Stimulated activated memory B cell treated with anti-CD40 and anti-IgM and Interleukin-4, amounts not matched to agents 10 μg/mL and 1 μg/mL and 100 μg/mL, for 72 hours (primary cell): ENCODE measurements around the gene IPO13.
A peak's percentile ranks its signal among the peaks of the same experiment; 100 is the strongest.

ENCODE experiments used
- ATAC-seq: fragments of 150-1000 bp; cut with Tn5 transposase; 2 replicates; pipeline ENCODE4 v1.10.0; 2021
- H3K27ac Mint-ChIP-seq: one replicate; pipeline ENCODE4 v1.8.0; 2022; ENCODE audit warnings: mild to moderate bottlenecking, mixed read lengths
- H3K27me3 Mint-ChIP-seq: one replicate; pipeline ENCODE4 v1.8.0; 2022; ENCODE audit warnings: mixed read lengths
- H3K36me3 Mint-ChIP-seq: one replicate; pipeline ENCODE4 v1.8.0; 2022; ENCODE audit warnings: mixed read lengths
- H3K4me1 Mint-ChIP-seq: one replicate; pipeline ENCODE4 v1.8.0; 2022; ENCODE audit warnings: mixed read lengths
- H3K4me3 Mint-ChIP-seq: one replicate; pipeline ENCODE4 v1.8.0; 2022; ENCODE audit warnings: mild to moderate bottlenecking, moderate library complexity, mixed read lengths
- H3K9me3 Mint-ChIP-seq: one replicate; pipeline ENCODE4 v1.8.0; 2022; ENCODE audit warnings: mixed read lengths

Gene IPO13

DNA sequence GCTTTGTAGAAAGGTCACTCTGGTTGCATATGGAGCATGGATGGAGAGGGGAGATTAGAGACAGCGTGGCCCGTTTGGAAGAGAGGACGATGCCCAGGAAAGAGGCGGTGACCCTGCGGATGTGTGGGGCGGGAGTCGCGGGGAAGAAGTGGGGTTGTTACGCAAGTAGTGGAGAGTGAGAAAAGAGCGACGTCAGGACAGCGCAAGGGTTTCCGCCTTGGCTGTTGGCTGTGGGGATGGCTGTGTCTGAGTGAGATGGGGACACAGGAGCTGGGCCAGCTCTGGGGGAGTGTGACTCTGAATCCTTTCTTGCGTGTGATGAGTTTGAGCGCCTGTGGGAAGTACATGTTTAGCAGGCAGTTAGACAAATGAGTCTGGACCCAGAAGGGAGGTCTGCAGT lies 36.1 kb downstream of the IPO13 start:
- H3K9me3 Mint-ChIP-seq: no peaks in the 10 kb centered on the region
- peaks cover 30% of the 10 kb centered on the region for H3K36me3 Mint-ChIP-seq
- no peak for ATAC-seq
- peaks cover 23% of the 10 kb centered on the region for H3K4me1 Mint-ChIP-seq
- H3K4me3 Mint-ChIP-seq: no peak overlapping the region
- H3K27ac Mint-ChIP-seq: no peak overlapping the region
- no peaks in the 10 kb centered on the region for H3K27me3 Mint-ChIP-seq

GRCh38 chr1:43983253-43983899 lies 36.6 kb downstream of the IPO13 start:
- Mint-ChIP-seq H3K27ac (no peak overlapping the region), H3K27me3 (no peaks in the 10 kb centered on the region), H3K9me3 (no peaks in the 10 kb centered on the region), H3K4me1 (peaks cover 17% of the 10 kb centered on the region), H3K36me3 (peaks cover 26% of the 10 kb centered on the region), H3K4me3 (no peak overlapping the region)
- ATAC-seq: no peak

GRCh38 chr1:43984855-43985254 lies 38.1 kb downstream of the IPO13 start:
- Mint-ChIP-seq H3K4me3 (no peak overlapping the region), H3K4me1 (peaks cover 10% of the 10 kb centered on the region), H3K36me3 (peaks cover 26% of the 10 kb centered on the region), H3K9me3 (no peaks in the 10 kb centered on the region), H3K27me3 (no peaks in the 10 kb centered on the region), H3K27ac (no peak overlapping the region)
- no peak for ATAC-seq

- Mint-ChIP-seq H3K4me1 (peaks cover 3% of the 10 kb centered on the region), H3K36me3 (peaks cover 26% of the 10 kb centered on the region), H3K27me3 (no peaks in the 10 kb centered on the region), H3K9me3 (no peaks in the 10 kb centered on the region), H3K27ac (no peak overlapping the region), H3K4me3 (no peak overlapping the region)
- ATAC-seq: no peak
Measured at GRCh38 chr1:43985984-43986595, 39.3 kb downstream of the IPO13 start.

DNA sequence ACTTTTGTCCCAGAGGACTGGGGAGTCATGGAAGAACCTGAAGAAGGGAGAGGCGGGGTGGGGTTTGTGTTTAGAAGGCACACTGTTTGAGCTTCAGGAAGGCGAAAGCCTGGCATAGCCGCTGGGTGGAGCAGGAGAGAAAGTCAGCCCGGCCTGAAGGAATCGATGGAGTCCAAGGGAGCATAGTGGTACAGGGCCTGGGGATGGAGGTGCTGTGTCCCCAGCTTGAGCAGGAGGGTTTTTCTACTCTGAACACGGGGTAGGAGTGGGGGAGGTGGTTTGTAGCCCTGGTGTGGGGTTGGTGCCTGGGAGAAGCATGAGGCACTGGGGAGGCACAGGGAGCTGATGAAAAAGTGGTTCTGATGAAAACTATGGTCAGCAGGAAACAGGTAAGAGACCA lies 40.0 kb downstream of the IPO13 start:
- H3K9me3 Mint-ChIP-seq: no peaks in the 10 kb centered on the region
- ATAC-seq: no peak
- no peaks in the 10 kb centered on the region for H3K27me3 Mint-ChIP-seq
- no peak overlapping the region for H3K27ac Mint-ChIP-seq
- H3K4me3 Mint-ChIP-seq: no peak overlapping the region
- H3K4me1 Mint-ChIP-seq: peaks cover 10% of the 10 kb centered on the region
- H3K36me3 Mint-ChIP-seq: peaks cover 26% of the 10 kb centered on the region

GRCh38 chr1:43987159-43987902 lies 40.6 kb downstream of the IPO13 start:
- Mint-ChIP-seq H3K27ac (no peak overlapping the region), H3K9me3 (no peaks in the 10 kb centered on the region), H3K4me1 (peaks cover 16% of the 10 kb centered on the region), H3K36me3 (peaks cover 25% of the 10 kb centered on the region), H3K4me3 (no peak overlapping the region), H3K27me3 (no peaks in the 10 kb centered on the region)
- ATAC-seq: no peak

DNA sequence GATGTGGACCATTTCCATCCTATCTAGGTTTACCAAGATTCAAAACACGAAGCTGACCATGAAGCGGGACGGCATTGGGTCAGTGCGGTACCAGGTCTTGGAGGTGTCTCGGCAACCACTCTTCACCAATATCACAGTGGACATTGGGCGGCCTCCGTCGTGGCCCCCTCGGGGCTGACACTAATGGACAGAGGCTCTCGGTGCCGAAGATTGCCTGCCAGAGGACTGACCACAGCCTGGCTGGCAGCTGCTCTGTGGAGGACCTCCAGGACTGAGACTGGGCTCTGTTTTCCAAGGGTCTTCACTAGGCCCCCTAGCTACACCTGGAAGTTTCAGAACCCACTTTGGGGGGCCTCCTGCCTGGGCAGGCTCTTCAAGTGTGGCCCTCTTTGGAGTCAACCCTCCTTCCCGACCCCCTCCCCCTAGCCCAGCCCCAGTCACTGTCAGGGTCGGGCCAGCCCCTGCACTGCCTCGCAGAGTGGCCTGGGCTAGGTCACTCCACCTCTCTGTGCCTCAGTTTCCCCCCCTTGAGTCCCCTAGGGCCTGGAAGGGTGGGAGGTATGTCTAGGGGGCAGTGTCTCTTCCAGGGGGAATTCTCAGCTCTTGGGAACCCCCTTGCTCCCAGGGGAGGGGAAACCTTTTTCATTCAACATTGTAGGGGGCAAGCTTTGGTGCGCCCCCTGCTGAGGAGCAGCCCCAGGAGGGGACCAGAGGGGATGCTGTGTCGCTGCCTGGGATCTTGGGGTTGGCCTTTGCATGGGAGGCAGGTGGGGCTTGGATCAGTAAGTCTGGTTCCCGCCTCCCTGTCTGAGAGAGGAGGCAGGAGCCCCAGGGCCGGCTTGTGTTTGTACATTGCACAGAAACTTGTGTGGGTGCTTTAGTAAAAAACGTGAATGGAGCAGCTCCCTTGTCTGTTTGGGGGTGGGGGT lies 43.8 kb downstream of the IPO13 start:
- Mint-ChIP-seq H3K4me1 (peaks cover 41% of the 10 kb centered on the region), H3K9me3 (no peaks in the 10 kb centered on the region), H3K27me3 (no peaks in the 10 kb centered on the region), H3K36me3 (peaks cover 4% of the 10 kb centered on the region), H3K27ac (peak overlapping the region; percentile 73), H3K4me3 (peak overlapping the region; percentile 97)
- ATAC-seq: no peak

DNA sequence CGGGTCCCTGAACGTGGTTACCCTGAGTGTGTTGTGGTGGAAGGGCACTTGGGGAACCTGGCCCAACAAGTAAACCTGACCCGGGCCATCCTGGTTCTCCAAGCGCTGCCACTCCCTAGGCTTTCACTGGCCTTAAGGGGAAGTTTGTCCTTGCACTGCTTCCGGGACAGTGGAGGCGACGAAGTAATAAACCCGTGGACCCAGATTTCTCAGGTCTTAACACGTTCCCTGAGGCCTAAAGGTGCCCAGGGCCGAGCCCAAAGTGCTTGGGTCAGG lies 44.4 kb downstream of the IPO13 start:
- Mint-ChIP-seq H3K4me1 (peaks cover 41% of the 10 kb centered on the region), H3K9me3 (no peaks in the 10 kb centered on the region), H3K36me3 (no peaks in the 10 kb centered on the region)

GRCh38 chr1:43991476-43992231 lies 44.9 kb downstream of the IPO13 start, which contains the start of gene CCDC24:
TSS of gene CCDC24 (plus strand) at chr1:43991599. CDS start at chr1:43991879, 280 bp downstream.
- Mint-ChIP-seq H3K9me3 (no peaks in the 10 kb centered on the region), H3K36me3 (no peaks in the 10 kb centered on the region), H3K4me3 (peak within 1 kb of the TSS; percentile 97), H3K27ac (peak within 1 kb of the TSS; percentile 73), H3K4me1 (peaks cover 41% of the 10 kb centered on the region), H3K27me3 (no peaks in the 10 kb centered on the region)
- peak; percentile 90 for ATAC-seq

More for the DNA sequence above, 44.4 kb downstream of the IPO13 start:
- Mint-ChIP-seq H3K27me3 (no peaks in the 10 kb centered on the region), H3K27ac (peak overlapping the region; percentile 73), H3K4me3 (peak overlapping the region; percentile 97)
- ATAC-seq: no peak

DNA sequence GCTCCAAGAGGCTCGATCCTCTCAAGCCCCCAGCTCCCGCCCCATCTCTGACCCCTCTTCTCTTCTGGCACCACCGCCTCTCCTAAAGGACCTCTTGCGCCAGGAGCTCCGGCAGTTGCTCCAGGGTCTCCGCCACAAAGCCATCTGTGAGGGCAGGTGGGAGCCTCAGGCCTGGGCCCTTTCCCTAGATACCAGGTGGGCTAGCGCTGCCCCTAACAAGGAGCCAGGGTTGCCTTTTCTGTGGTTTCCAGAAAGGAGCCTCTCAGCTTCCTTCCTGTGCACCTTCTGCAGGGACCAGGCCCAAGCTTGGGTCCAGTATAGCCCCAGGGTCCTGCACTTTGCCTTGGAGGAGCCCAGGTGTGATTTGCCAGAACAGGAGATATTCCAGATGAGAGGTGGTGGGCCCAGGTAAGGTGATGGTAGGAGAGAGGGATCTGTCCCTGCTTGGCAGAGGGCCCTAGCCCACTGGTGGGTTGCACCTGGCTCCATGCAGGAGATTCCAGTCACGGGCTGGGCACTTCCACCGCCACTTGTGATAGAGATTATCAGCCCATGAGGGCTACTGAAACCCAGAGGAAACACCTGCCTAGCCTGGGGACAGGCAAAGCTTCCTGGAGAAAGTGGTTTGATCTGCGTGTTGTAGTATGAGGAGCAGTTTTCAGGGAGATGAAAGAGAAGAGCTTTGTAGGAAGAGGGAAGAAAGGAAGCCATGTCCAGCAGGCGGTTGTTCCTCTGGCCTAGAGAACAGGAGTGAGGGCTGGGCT lies 45.7 kb downstream of the IPO13 start:
- peaks cover 41% of the 10 kb centered on the region for H3K4me1 Mint-ChIP-seq
- H3K36me3 Mint-ChIP-seq: no peaks in the 10 kb centered on the region
- no peak for ATAC-seq
- peak overlapping the region; percentile 73 for H3K27ac Mint-ChIP-seq
- H3K27me3 Mint-ChIP-seq: no peaks in the 10 kb centered on the region
- H3K4me3 Mint-ChIP-seq: peak overlapping the region; percentile 97
- no peaks in the 10 kb centered on the region for H3K9me3 Mint-ChIP-seq

GRCh38 chr1:43993206-43993914 lies 46.6 kb downstream of the IPO13 start:
- H3K4me1 Mint-ChIP-seq: peaks cover 41% of the 10 kb centered on the region
- no peaks in the 10 kb centered on the region for H3K36me3 Mint-ChIP-seq
- peak overlapping the region; percentile 73 for H3K27ac Mint-ChIP-seq
- no peak overlapping the region for H3K4me3 Mint-ChIP-seq
- H3K9me3 Mint-ChIP-seq: no peaks in the 10 kb centered on the region
- no peak for ATAC-seq
- H3K27me3 Mint-ChIP-seq: no peaks in the 10 kb centered on the region

GRCh38 chr1:43994071-43994470 lies 47.3 kb downstream of the IPO13 start:
- no peaks in the 10 kb centered on the region for H3K9me3 Mint-ChIP-seq
- H3K4me1 Mint-ChIP-seq: peaks cover 41% of the 10 kb centered on the region
- no peaks in the 10 kb centered on the region for H3K27me3 Mint-ChIP-seq
- H3K27ac Mint-ChIP-seq: peak overlapping the region; percentile 8
- H3K4me3 Mint-ChIP-seq: no peak overlapping the region
- H3K36me3 Mint-ChIP-seq: no peaks in the 10 kb centered on the region
- no peak for ATAC-seq
